K562 (cell line): ENCODE results near the gene SACS. TPM values are rescaled to one million over a fixed set of nuclear protein-coding genes. Genes with fewer than 3 reads are reported as not detected.
A peak's percentile ranks its signal among the peaks of the same experiment; 100 is the strongest.

ENCODE experiments used
- ATAC-seq: fragments of 200-7000 bp; cut with Tn5 transposase; 3 replicates; pipeline ENCODE4 v1.9.1; 2020; ENCODE audit warnings: moderate library complexity
- BruUV-seq: library from RNA; stranded (reverse); fragments of 400-500 nt; replicated peaks from 2 replicates; lab custom pipeline; 2021; lab: Mats Ljungman, UMichigan
- CTCF ChIA-PET: fragments of 300-600 bp; formaldehyde crosslinking; extraction: SDS; loops from one replicate; lab custom pipeline; 2021; ENCODE audit warnings: low intra/inter-chr PET ratio; lab: Yijun Ruan, JAX
- POLR2A ChIA-PET: fragments of 300-600, 350-650 bp; sonication (Branson Sonifier 250); formaldehyde crosslinking; extraction: SDS; loops from one replicate; lab custom pipeline; 2021; ENCODE audit warnings: antibody characterized with exemption, inconsistent platforms; lab: Yijun Ruan, JAX
- DNase-seq, 4 experiments: peaks; one replicate each; pipeline versions ENCODE4 v3.0.0 to v3.0.0-alpha.2; 2011 to 2018; ENCODE audit warnings: low spot score in 3 of 4, mixed read lengths in 3 of 4; ENCODE audit errors: extremely low read depth in 1 of 4
- FAIRE-seq: peaks from 2 replicates; lab custom pipeline; 2011; peaks lifted over from hg19 to GRCh38; lab: Jason Lieb, UNC
- H2AFZ ChIP-seq: 2 replicates; pipeline ENCODE4 v1.6.0; 2011; ENCODE audit warnings: low read depth, low read length, control low read depth, inconsistent platforms
- H3K27ac ChIP-seq: fragments of 200-600 bp; 3 replicates; pipeline ENCODE4 v1.8.0; 2011; ENCODE audit warnings: low read depth, mild to moderate bottlenecking, control low read depth, inconsistent platforms, low read length, moderate library complexity, mixed read lengths; ENCODE audit errors: extremely low read depth
- H3K27me3 ChIP-seq, 2 experiments: fragments of 300-600 bp in 1 of 2; 2 replicates in 1 of 2; 3 replicates in 1 of 2; pipeline versions ENCODE4 v1.6.0 to v1.8.0; 2011; ENCODE audit warnings: inconsistent platforms in 2 of 2, low read length in 2 of 2, mild to moderate bottlenecking in 1 of 2, mixed read lengths in 1 of 2, moderate library complexity in 1 of 2; ENCODE audit not compliant: control insufficient read depth in 2 of 2, insufficient read depth in 2 of 2
- H3K36me3 ChIP-seq: fragments of 300-600 bp; 3 replicates; pipeline ENCODE4 v1.8.0; 2011; ENCODE audit warnings: mild to moderate bottlenecking, low read length, inconsistent platforms; ENCODE audit not compliant: control insufficient read depth, insufficient read depth
- H3K4me1 ChIP-seq, 2 experiments: fragments of 200-600 bp in 1 of 2; replicated peaks in 1 of 2; 2 replicates in 1 of 2; 3 replicates in 1 of 2; pipeline versions ENCODE4 v1.5.1 to v1.8.0; 2011; ENCODE audit warnings: inconsistent platforms in 2 of 2, low read length in 2 of 2, mild to moderate bottlenecking in 1 of 2, mixed read lengths in 1 of 2, moderate library complexity in 1 of 2; ENCODE audit not compliant: control insufficient read depth in 2 of 2, insufficient read depth in 2 of 2
- H3K4me2 ChIP-seq: 2 replicates; pipeline ENCODE4 v1.6.1; 2011; ENCODE audit warnings: low read length, control low read depth, inconsistent platforms, mixed read lengths; ENCODE audit not compliant: insufficient read depth
- H3K4me3 ChIP-seq: fragments of 200-600 bp; sonication (generic), shearing (Covaris generic); 2 replicates; pipeline ENCODE4 v1.5.1; 2016; ENCODE audit warnings: control low read depth, inconsistent platforms
- H3K79me2 ChIP-seq: fragments of 200-600 bp; 3 replicates; pipeline ENCODE4 v1.8.0; 2011; ENCODE audit warnings: low read length, inconsistent platforms; ENCODE audit not compliant: control insufficient read depth, insufficient read depth
- H3K9ac ChIP-seq, 2 experiments: 2 replicates each; pipeline versions ENCODE4 v1.6.0 to v1.6.1; 2011; ENCODE audit warnings: low read depth in 2 of 2, low read length in 2 of 2, control low read depth in 1 of 2, inconsistent platforms in 1 of 2, mild to moderate bottlenecking in 1 of 2, mixed read lengths in 1 of 2; ENCODE audit not compliant: insufficient read depth in 1 of 2
- H3K9me1 ChIP-seq: one replicate; pipeline ENCODE4 v1.6.0; 2011; ENCODE audit warnings: inconsistent platforms, mild to moderate bottlenecking, low read length, moderate library complexity; ENCODE audit not compliant: control insufficient read depth, insufficient read depth
- H3K9me3 ChIP-seq: replicated peaks from 2 replicates; pipeline ENCODE4 v1.5.1; 2011; ENCODE audit warnings: low read depth, low read length, inconsistent platforms; ENCODE audit not compliant: control insufficient read depth, insufficient read depth
- H4K20me1 ChIP-seq: replicated peaks from 2 replicates; pipeline ENCODE4 v1.6.1; 2011; ENCODE audit warnings: low read length, inconsistent platforms, mixed read lengths; ENCODE audit not compliant: control insufficient read depth, insufficient read depth
- RBM25 ChIP-seq: fragments of 200-400 bp; formaldehyde crosslinking; IDR thresholded peaks from 2 replicates; pipeline ENCODE4 v1.6.1; 2018; ENCODE audit warnings: low read length, low read depth, moderate library complexity; ENCODE audit not compliant: severe bottlenecking
- ZNF3 ChIP-seq: fragments of 250-450 bp; sonication (Bioruptor Pico); IDR thresholded peaks from 2 replicates; pipeline ENCODE4 v1.5.0; 2021; ENCODE audit warnings: mild to moderate bottlenecking, moderate library complexity
- WGBS: fragments of 100-300 bp; shearing (Covaris generic); methylation state at CpG from one replicate; pipeline ENCODE4 v1.1.6; 2016; ENCODE audit warnings: low coverage, mixed read lengths; ENCODE audit not compliant: insufficient coverage; ENCODE audit errors: missing lambda C conversion rate; 5-methylcytosine and 5-hydroxymethylcytosine counted together
- in situ Hi-C: fragments of 300-500 bp; cut with MboI; formaldehyde crosslinking; loops from 4 replicates; pipeline ENCODE4 v1.15.0; 2018; ENCODE audit warnings: inconsistent platforms, mixed read lengths
- intact Hi-C: fragments of 100-400 bp; cut with micrococcal nuclease; formaldehyde crosslinking; loops from 2 replicates; pipeline ENCODE4 v1.14.2; 2022
- polyA plus RNA-seq, 8 experiments: library from polyadenylated mRNA; depleted of rRNA in 4 of 8; stranded (reverse) in 5 of 8; unstranded in 3 of 8; fragments of >200 nt; fragmentation: Nextera tagmentation in 2 of 8; fragmentation: Illumina TruSeq in 1 of 8; extraction: Ambion mirVana in 2 of 8; extraction: Trizol in 1 of 8; gene quantifications; 2 replicates each; pipeline versions ENCODE4 v1.2.1 to v1.2.3, GENCODE V29; 2011 to 2014; ENCODE audit warnings: inconsistent platforms in 1 of 8, missing spikeins in 1 of 8
- total RNA-seq, 7 experiments: library from RNA; depleted of rRNA in 6 of 7; stranded (reverse); fragments of >200 nt in 6 of 7; fragmentation: Illumina TruSeq in 2 of 7; extraction: Trizol in 2 of 7; gene quantifications; 2 replicates each; pipeline versions ENCODE4 v1.2.1 to v1.2.3, GENCODE V29; 2011 to 2021; ENCODE audit warnings: low replicate concordance in 1 of 7
- TF ChIP-seq, protein P1 (sequence below), 3 experiments: fragments of 200-800 bp in 1 of 3; sonication (Bioruptor generic) in 1 of 3; sonication (generic) in 1 of 3; formaldehyde crosslinking in 1 of 3; IDR thresholded peaks; 2 replicates each; pipeline versions ENCODE4 v1.6.1 to v1.8.0; 2016 to 2022; ENCODE audit warnings: mild to moderate bottlenecking in 2 of 3, missing compliant biosample characterization in 2 of 3, missing genetic modification characterization in 2 of 3, missing genetic modification reagents in 1 of 3

Gene SACS
- total and polyA plus RNA-seq, 9 of the 15 experiments (the other 6 are each of a cell fraction or from before 2014, with no cell fraction given) = 4.7 to 28.2 (median 18.9) TPM

DNA sequence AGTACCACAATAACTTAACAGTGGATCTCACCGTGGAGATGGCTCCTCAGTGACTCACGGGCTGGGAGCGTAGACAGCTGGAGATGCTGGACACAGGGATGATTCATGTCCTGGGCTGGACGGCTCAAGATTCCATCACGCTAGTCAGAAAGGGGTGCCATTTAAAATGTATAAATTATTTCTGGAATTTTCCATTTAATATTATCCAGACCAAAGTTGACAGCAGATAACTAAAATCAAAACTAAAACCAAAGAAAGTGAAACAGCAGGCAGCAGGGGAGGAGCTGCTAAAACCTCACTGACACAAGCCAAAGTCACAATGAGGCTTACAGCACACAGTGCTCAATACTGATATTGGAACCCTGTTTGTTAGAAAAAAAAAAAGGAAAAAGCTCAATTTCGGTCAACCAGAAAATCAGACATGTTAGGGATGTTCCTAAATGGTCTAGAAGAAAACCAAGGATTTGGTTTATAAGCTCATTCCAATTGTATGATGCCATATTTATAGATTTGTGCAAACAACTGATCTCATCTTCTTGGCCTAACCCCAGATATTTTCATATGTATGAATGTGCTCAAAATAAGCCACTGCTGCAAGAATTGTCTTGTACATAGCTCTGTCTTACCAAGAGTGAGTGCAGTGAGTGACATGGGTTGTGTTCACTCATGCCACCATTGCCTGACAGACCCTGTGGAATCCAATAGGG is 111.8 kb downstream of the SACS start:
- BruUV-seq = no TSS peak
- no peaks in the 10 kb centered on the region for H4K20me1 ChIP-seq
- ATAC-seq (no peak), FAIRE-seq (no peak), DNase-seq (peak in 1 of 4 experiments; percentile 6)
- H3K9ac ChIP-seq = no peak overlapping the region
- no peaks in the 10 kb centered on the region for H3K27me3 ChIP-seq
- in situ Hi-C loops (no loop called here), intact Hi-C loops (no loop called here)
- H3K9me1 ChIP-seq = no peaks in the 10 kb centered on the region
- H3K36me3 ChIP-seq = no peaks in the 10 kb centered on the region
- no peaks in the 10 kb centered on the region; a peak in 1 of 5 replicates for H3K4me1 ChIP-seq
- POLR2A ChIA-PET = interaction anchor here (0.7 kb wide), 1 partner anchor 73 kb away, joined by 4 read pairs; no protein-coding TSS in a partner anchor
- no peaks in the 10 kb centered on the region for H3K79me2 ChIP-seq
- no peak for TF ChIP-seq ZNF3 (CRISPR knock-in tag)
- TF ChIP-seq, protein P1, sequence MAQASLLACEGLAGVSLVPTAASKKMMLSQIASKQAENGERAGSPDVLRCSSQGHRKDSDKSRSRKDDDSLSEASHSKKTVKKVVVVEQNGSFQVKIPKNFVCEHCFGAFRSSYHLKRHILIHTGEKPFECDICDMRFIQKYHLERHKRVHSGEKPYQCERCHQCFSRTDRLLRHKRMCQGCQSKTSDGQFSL (CRISPR knock-in tag; IDR thresholded peaks at IDR 0.05) = no peak
- TF ChIP-seq, protein P1 (tag; IDR thresholded peaks at IDR 0.05) = no peak
- TF ChIP-seq RBM25 = no peak
- H3K9me3 ChIP-seq = no peaks in the 10 kb centered on the region
- H3K27ac ChIP-seq = no peak overlapping the region
- CTCF ChIA-PET = no interaction called here
- WGBS = 7% methylated on average over 6 of the region's 6 CpGs
- H3K4me2 ChIP-seq = no peak overlapping the region
- no peak overlapping the region for H3K4me3 ChIP-seq
- no peak overlapping the region for H2AFZ ChIP-seq
